HFF-Myc (cell line): Measurements from ENCODE around the gene BTN3A1.

ENCODE experiments used
- DNase-seq: peaks from one replicate; pipeline ENCODE4 v3.0.0-alpha.2; 2011; ENCODE audit warnings: low read depth; ENCODE audit errors: extremely low read depth
- H3K4me3 ChIP-seq: replicated peaks from 2 replicates; pipeline ENCODE4 v1.5.1; 2011; ENCODE audit warnings: low read depth, mild to moderate bottlenecking, control low read depth, low read length
- TF ChIP-seq, protein P1 (sequence below): IDR thresholded peaks from 2 replicates; pipeline ENCODE4 v1.5.1; 2012; ENCODE audit warnings: mild to moderate bottlenecking, low read depth, low read length, control low read depth; ENCODE audit errors: missing control alignments

The BTN3A1 gene

DNA sequence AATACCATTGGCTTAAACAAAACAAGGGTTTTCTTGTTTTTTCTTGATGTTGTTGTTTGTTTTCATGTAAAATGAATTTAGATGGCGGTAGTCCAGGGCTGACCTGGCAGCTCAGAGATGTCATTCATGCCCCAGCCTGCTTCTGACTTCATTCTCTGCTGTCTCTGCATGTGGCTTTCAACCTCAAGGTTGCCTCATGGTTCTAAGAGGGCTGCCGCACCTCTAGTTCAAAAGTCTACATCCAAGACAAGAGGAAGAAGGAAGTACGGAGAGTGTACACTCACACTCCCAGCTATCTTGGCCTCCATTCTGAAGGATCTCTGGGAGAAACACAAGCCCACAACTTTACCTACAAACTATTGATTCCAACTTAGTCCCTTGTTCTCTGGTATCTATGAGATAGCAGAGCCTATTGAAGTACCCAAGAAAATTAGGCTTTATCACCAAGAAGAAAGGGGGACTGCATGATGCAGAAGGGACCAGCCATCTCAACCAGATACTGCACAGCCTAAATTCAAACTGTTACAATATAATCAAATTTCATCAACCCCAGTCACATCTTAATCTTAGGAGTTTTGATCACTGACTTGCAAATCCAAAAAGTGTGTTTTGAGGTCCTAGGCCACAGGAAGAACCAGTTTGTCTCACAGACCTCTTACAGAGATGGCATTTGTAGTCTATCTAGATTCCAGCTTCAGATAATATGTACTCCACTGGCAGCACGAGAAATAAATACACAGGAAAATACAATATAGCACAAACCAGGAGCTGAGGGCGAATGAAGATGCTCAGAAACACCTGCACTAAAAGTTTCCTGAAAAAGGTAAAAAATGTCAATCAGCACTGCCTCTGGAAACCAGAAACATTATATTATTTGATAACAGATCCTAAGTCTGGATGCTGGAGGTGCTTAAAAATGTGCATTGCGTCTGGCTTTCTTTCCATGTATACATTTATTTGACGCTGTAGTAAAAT, 37.4 kb downstream of the BTN3A1 start:
- TF ChIP-seq, protein P1, sequence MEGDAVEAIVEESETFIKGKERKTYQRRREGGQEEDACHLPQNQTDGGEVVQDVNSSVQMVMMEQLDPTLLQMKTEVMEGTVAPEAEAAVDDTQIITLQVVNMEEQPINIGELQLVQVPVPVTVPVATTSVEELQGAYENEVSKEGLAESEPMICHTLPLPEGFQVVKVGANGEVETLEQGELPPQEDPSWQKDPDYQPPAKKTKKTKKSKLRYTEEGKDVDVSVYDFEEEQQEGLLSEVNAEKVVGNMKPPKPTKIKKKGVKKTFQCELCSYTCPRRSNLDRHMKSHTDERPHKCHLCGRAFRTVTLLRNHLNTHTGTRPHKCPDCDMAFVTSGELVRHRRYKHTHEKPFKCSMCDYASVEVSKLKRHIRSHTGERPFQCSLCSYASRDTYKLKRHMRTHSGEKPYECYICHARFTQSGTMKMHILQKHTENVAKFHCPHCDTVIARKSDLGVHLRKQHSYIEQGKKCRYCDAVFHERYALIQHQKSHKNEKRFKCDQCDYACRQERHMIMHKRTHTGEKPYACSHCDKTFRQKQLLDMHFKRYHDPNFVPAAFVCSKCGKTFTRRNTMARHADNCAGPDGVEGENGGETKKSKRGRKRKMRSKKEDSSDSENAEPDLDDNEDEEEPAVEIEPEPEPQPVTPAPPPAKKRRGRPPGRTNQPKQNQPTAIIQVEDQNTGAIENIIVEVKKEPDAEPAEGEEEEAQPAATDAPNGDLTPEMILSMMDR: no peak
- H3K4me3 ChIP-seq: peak overlapping the region; percentile 54
- DNase-seq: no peak

DNA sequence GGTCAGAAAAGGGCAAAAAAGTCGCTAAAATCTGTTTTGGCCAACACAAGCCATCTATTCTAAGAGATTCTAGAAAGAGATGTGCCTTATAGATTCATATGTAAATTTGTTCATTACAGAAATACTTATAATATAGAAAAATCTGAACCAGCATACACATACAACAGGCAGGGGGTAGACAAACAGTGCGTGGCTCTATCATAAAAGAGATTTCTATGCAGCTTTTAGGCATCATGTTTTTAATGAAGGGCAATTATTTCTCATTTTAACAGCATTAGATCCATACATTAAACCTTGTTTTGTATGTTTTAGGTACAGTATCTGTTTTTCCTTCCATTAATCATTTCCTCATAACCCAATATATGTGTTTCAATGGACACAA, 38.9 kb downstream of the BTN3A1 start:
- DNase-seq: no peak
- H3K4me3 ChIP-seq: peak overlapping the region; percentile 54
- TF ChIP-seq, protein P1: no peak

DNA sequence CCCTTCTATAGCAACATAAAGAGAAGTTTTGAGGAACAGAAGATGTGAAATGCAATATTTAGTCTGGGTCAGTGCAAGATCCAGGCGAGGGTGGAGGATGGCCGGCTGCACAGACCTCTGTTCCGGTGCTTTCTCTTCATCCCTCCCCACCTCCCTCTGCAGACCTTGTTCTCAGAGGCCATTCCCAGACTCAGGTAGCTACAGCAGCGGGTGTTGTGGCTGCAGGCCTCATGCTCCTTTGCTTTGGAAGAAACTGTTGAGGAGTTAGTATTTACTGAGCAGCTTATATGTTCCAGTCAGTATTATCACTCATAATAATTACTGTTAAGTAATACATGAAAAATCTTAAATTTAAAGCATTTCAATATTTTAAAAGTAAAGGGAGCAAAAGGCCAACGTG, 39.9 kb downstream of the BTN3A1 start:
- no peak for DNase-seq
- H3K4me3 ChIP-seq: 0 out of 2 replicates have a peak overlapping the region, but pooled peaks have one; percentile 7
- TF ChIP-seq, protein P1: no peak

DNA sequence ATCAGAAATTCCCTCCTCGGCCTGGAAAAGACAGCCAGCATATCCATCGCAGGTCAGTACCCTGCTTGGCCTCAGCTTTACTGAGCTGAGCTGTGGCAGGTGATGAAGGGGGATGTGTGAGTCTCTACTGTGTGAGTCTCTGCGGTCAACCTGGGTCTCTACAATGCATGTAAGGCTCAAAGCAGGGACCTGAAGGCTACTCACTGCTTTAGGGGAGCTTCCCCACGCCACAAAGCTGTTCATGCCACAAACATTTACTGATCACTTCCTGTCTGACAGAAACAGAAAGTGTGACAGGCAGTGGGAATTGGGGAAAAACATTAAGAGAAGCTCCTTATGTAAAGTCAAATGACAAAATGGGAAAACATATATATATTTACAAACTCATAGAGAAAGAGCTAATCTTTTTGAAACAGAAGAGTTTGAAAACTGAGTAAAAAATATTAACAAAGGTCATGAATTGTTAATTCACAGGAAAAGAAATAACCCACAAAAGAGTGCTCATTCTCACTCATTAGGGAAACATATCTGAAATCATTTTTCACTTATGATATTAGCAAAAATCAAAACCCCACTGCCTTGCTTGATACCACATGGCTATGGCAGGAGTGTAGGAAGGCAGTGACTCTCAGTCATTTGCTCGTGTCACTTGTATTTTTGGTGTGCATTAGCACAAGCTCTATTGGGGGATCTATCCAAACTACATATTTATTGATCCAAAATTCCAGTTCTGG, 44.0 kb downstream of the BTN3A1 start:
- TF ChIP-seq, protein P1: no peak
- H3K4me3 ChIP-seq: no peak overlapping the region
- no peak for DNase-seq

DNA sequence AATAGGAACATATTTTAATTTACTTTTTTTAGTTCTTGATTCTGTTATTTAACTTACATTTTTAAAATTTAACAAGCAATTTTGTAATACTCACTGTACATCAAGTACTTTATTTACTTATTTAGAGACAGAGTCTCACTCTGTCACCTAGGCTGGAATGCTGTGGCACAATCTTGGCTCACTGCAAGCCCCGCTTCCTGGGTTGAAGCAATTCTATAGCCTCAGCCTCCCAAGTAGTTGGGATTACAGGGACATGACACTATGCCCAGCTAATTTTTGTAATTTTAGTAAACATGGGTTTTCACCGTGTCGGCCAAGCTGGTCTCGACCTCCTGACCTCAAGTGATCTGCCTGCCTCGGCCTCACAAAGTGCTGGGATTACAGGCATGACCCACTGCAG, 45.2 kb downstream of the BTN3A1 start:
- H3K4me3 ChIP-seq: no peak overlapping the region
- TF ChIP-seq, protein P1: no peak
- DNase-seq: no peak

DNA sequence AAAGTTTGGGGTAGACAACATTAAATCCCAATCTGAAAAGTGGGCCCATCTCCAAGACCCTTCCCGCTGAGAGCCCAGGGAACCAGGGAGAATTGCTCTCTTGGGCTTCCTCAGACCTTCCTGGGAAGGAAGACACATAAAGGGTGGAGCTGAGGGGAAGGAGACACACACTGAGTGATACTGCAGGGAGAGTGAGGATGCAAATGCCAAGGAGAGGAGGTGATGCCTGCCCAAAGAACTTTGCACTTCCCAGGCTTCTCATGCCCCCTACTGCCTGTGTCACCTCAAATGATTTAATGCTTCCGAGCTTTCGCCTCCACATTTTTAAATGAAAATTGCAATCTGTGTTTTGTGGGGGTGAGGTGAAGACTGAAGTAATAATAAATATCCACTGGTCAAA, 48.2 kb downstream of the BTN3A1 start:
- no peak for DNase-seq
- TF ChIP-seq, protein P1: no peak
- H3K4me3 ChIP-seq: no peak overlapping the region
